ENCODE results near the gene STXBP1. TPM values are rescaled to one million over a fixed set of nuclear protein-coding genes. Genes with fewer than 3 reads are reported as not detected.

The STXBP1 gene
- total and polyA plus RNA-seq, 2 of the 13 experiments (the other 11 are each of a cell fraction or from before 2014, with no cell fraction given) = 2.9 TPM

- DNase-seq (ENCODE audit: low spot score) (no peak), ATAC-seq (no peak), FAIRE-seq (no peak)
- Histone ChIP-seq H3K9ac (ENCODE audit: insufficient read depth, low read depth, low read length) (no peak overlapping the region), H3K27ac (ENCODE audit: extremely low read length, insufficient read depth, low read length) (no peak overlapping the region), H3K4me1 (ENCODE audit: insufficient read depth, low read length) (peaks cover 11% of the 10 kb centered on the region; the same call in 1 of the 2 replicates), H3K4me2 (ENCODE audit: low read depth, low read length) (no peak overlapping the region), H3K79me2 (ENCODE audit: insufficient read depth, low read length) (no peaks in the 10 kb centered on the region), H3K9me3 (ENCODE audit: low read length) (no peaks in the 10 kb centered on the region), H3K4me3 (replicated peaks in 1 of 3; ENCODE audit: insufficient read depth in 1 of 3, low read depth in 2 of 3, low read length in 3 of 3) (no peak overlapping the region), H2AFZ (ENCODE audit: low read length) (no peak overlapping the region), H3K36me3 (replicated peaks in 1 of 2; ENCODE audit: control insufficient read depth in 1 of 2, insufficient read depth in 2 of 2, low read length in 2 of 2) (no peaks in the 10 kb centered on the region), H3K27me3 (ENCODE audit: control insufficient read depth in 1 of 2, insufficient read depth in 2 of 2, low read length in 2 of 2) (peaks cover under 1 to 7% of the 10 kb centered on the region in 2 experiments; a peak in 2 of 5 replicates), H4K20me1 (ENCODE audit: insufficient read depth, low read length) (no peaks in the 10 kb centered on the region)
- intact Hi-C loops (cut with micrococcal nuclease; ENCODE audit: unreplicated experiment) = no loop called here
- in situ Hi-C loops (cut with HindIII; ENCODE audit: extremely low pct_ligation_motif_present, low pct_unique_long_range_greater_than_20kb) = no loop called here
- WGBS (ENCODE audit: low lambda C conversion rate) = 95% methylated on average over 2 of the region's 2 CpGs
- ChIA-PET CTCF (ENCODE audit: low intra/inter-chr PET ratio, low total read pairs) (no interaction called here), POLR2A (no interaction called here)
- BruUV-seq (replicated peaks) = no TSS peak
- TF ChIP-seq SMAD1 (CRISPR knock-in tag; IDR thresholded peaks at IDR 0.05; ENCODE audit: borderline replicate concordance, low read depth) = no peak
These were observed 88.1 kb downstream of the STXBP1 start for GRCh38 chr9:127700140-127700539.

- in situ Hi-C loops (cut with HindIII; ENCODE audit: extremely low pct_ligation_motif_present, low pct_unique_long_range_greater_than_20kb) (no loop called here), intact Hi-C loops (cut with micrococcal nuclease; ENCODE audit: unreplicated experiment) (no loop called here)
- no peaks in the 10 kb centered on the region for H3K79me2 ChIP-seq (ENCODE audit: insufficient read depth, low read length)
- H3K27me3 ChIP-seq (ENCODE audit: control insufficient read depth in 1 of 2, insufficient read depth in 2 of 2, low read length in 2 of 2) = peaks cover 1 to 7% of the 10 kb centered on the region in 2 experiments; a peak in 2 of 5 replicates
- BruUV-seq (replicated peaks) = no TSS peak
- H3K9ac ChIP-seq (ENCODE audit: insufficient read depth, low read depth, low read length) = no peak overlapping the region
- no peak overlapping the region for H2AFZ ChIP-seq (ENCODE audit: low read length)
- no peak for TF ChIP-seq ERF (CRISPR knock-in tag; IDR thresholded peaks at IDR 0.05)
- no peak for TF ChIP-seq ZSCAN12 (CRISPR knock-in tag; IDR thresholded peaks at IDR 0.05)
- no peak for TF ChIP-seq CENPBD1 (CRISPR knock-in tag; IDR thresholded peaks at IDR 0.05; ENCODE audit: borderline replicate concordance, low read depth)
- no peak for TF ChIP-seq NFKBIZ (CRISPR knock-in tag; IDR thresholded peaks at IDR 0.05)
- ChIA-PET CTCF (ENCODE audit: low intra/inter-chr PET ratio, low total read pairs) (no interaction called here), POLR2A (no interaction called here)
- no peaks in the 10 kb centered on the region for H4K20me1 ChIP-seq (ENCODE audit: insufficient read depth, low read length)
- peaks cover 16% of the 10 kb centered on the region; the same call in 1 of the 2 replicates for H3K4me1 ChIP-seq (ENCODE audit: insufficient read depth, low read length)
- DNase-seq (ENCODE audit: low spot score) (no peak), ATAC-seq (no peak), FAIRE-seq (no peak)
- no peaks in the 10 kb centered on the region for H3K36me3 ChIP-seq (replicated peaks in 1 of 2; ENCODE audit: control insufficient read depth in 1 of 2, insufficient read depth in 2 of 2, low read length in 2 of 2)
- H3K4me3 ChIP-seq (replicated peaks in 1 of 3; ENCODE audit: insufficient read depth in 1 of 3, low read depth in 2 of 3, low read length in 3 of 3) = no peak overlapping the region
- H3K9me3 ChIP-seq (ENCODE audit: low read length) = no peaks in the 10 kb centered on the region
- WGBS (ENCODE audit: low lambda C conversion rate) = 21% methylated on average over 5 of the region's 5 CpGs
- H3K4me2 ChIP-seq (ENCODE audit: low read depth, low read length) = no peak overlapping the region
- no peak overlapping the region for H3K27ac ChIP-seq (ENCODE audit: extremely low read length, insufficient read depth, low read length)
These were observed 88.6 kb downstream of the STXBP1 start for GRCh38 chr9:127700594-127701255.

Data from HepG2 (cell line).